Measurements from ENCODE around the gene PITPNM1.

DNA sequence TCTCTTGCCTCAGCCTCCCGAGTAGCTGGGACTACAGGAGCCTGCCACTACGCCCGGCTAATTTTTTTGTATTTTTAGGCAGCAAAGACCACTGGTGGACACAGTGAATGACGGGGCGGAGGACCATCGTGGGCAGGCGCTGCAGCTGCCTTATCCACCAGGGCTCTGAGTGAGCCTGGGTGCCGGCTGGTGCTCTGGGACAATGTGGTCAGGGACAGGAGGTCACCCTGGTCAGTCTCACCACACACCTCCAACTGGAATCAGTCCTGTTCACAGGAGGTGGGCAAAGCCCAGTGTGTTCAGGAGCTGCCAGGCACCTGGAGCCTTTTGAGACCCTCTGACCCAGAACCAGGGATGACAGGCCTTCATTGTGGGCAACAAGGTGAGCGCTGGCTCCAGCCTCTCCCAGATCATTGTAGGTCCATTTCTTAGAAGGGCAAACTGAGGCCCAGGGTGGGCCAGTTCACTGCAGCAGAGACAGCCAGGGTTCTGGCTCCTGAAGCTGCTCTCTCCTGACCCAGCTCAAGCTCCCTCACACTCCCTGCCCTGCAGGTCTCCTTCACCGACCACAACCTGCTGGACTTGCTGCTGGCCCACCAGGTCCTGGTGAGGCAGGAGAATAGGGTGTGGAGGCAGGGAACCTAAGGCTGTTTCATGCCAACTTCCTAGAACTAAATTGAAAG is 33.8 kb upstream of the PITPNM1 start:
- TF ChIP-seq, protein P1, sequence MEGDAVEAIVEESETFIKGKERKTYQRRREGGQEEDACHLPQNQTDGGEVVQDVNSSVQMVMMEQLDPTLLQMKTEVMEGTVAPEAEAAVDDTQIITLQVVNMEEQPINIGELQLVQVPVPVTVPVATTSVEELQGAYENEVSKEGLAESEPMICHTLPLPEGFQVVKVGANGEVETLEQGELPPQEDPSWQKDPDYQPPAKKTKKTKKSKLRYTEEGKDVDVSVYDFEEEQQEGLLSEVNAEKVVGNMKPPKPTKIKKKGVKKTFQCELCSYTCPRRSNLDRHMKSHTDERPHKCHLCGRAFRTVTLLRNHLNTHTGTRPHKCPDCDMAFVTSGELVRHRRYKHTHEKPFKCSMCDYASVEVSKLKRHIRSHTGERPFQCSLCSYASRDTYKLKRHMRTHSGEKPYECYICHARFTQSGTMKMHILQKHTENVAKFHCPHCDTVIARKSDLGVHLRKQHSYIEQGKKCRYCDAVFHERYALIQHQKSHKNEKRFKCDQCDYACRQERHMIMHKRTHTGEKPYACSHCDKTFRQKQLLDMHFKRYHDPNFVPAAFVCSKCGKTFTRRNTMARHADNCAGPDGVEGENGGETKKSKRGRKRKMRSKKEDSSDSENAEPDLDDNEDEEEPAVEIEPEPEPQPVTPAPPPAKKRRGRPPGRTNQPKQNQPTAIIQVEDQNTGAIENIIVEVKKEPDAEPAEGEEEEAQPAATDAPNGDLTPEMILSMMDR (IDR thresholded peaks at IDR 0.05; ENCODE audit: insufficient read depth, low read length, poor library complexity, severe bottlenecking), result no peak
- no peak for TF ChIP-seq EZH2phosphoT487 (conservative IDR thresholded peaks at IDR 0.05; ENCODE audit: low read length)

Measured in SU-DHL-6 (cell line).